Cardiac atrium fibroblast (primary cell): ENCODE results near the gene PRPF18. TPM values are rescaled to one million over a fixed set of nuclear protein-coding genes. Genes with fewer than 3 reads are reported as not detected.

Experiments
- total RNA-seq: library from RNA; depleted of rRNA; stranded (reverse); fragments of >200 nt; gene quantifications from 2 replicates; pipeline ENCODE4 v1.2.3, GENCODE V29; 2015

Gene PRPF18, protein sequence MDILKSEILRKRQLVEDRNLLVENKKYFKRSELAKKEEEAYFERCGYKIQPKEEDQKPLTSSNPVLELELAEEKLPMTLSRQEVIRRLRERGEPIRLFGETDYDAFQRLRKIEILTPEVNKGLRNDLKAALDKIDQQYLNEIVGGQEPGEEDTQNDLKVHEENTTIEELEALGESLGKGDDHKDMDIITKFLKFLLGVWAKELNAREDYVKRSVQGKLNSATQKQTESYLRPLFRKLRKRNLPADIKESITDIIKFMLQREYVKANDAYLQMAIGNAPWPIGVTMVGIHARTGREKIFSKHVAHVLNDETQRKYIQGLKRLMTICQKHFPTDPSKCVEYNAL
- total RNA-seq: 15.7 and 21.5 TPM in 2 replicates

DNA sequence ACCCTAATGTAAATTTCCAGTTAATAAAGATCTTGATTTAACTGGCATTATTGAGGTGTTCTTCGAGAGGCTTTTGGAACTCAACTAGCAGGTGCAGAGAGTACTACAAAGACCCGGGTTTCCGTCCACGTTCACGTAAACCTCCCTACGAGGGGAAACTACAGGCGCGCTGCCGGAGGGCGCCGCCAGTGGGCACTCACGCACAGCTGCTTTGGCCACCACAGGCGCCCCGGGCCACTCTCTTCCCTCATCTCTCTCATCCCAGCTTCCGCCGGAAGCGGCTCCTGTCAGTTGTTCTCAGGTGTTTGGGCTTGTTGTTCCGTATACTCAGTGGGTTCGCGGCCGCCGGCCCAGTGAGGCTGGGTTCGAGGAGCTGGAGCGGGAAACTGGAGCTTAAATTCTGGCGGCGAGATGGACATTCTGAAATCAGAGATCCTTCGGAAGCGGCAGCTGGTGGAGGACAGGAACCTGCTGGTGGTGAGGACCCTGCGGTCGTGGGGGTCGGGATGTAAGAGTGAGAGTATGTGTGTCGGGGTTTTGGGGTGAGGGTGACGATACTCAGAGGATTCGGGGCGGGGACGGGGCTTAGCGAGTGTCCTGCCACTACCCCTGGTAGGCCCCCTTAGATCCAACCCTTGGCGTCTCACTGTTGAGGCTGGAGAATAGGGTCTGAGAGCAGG lies at the start of gene PRPF18:
TSS of gene PRPF18 (plus strand) at position 290 of the 680 bp plus-strand sequence. CDS start at position 412, 122 bp downstream.

Other genes with a start within 250 kb of the PRPF18 start
- gene SEPHS1, start 238.7 kb upstream of the PRPF18 start, total RNA-seq: 47.7 and 49.1 TPM in 2 replicates
- gene BEND7, start 58.0 kb upstream of the PRPF18 start, total RNA-seq: 0.81 and 1.6 TPM in 2 replicates